SK-N-SH (cell line): ENCODE results near the gene TDRD12.
"Not testable (repeated sequence)": the region's sequence is repeated elsewhere in the genome, so short reads cannot be mapped to it uniquely, and the experiment has no call there.

ENCODE experiments used
- POLR2AphosphoS5 ChIP-seq: IDR thresholded peaks from 2 replicates; pipeline ENCODE4 v1.6.1; 2012; ENCODE audit warnings: low read depth, low read length
- TF ChIP-seq, protein P1 (sequence below): fragments of 200-600 bp; sonication (generic); IDR thresholded peaks from 2 replicates; pipeline ENCODE4 v1.6.1; 2017; ENCODE audit warnings: antibody characterized with exemption, mild to moderate bottlenecking, moderate library complexity

DNA sequence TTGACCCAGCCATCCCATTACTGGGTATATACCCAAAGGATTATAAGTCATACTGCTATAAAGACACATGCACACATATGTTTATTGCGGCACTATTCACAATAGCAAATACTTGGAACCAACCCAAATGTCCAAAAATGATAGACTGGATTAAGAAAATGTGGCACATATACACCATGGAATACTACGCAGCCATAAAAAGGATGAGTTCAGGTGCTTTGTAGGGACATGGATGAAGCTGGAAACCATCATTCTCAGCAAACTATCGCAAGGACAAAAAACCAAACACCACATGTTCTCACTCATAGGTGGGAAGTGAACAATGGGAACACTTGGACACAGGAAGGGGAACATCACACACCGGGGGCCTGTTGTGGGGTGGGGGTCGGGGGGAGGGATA lies 45.8 kb downstream of the TDRD12 start:
- not testable (repeated sequence) for TF ChIP-seq POLR2AphosphoS5
- TF ChIP-seq, protein P1, sequence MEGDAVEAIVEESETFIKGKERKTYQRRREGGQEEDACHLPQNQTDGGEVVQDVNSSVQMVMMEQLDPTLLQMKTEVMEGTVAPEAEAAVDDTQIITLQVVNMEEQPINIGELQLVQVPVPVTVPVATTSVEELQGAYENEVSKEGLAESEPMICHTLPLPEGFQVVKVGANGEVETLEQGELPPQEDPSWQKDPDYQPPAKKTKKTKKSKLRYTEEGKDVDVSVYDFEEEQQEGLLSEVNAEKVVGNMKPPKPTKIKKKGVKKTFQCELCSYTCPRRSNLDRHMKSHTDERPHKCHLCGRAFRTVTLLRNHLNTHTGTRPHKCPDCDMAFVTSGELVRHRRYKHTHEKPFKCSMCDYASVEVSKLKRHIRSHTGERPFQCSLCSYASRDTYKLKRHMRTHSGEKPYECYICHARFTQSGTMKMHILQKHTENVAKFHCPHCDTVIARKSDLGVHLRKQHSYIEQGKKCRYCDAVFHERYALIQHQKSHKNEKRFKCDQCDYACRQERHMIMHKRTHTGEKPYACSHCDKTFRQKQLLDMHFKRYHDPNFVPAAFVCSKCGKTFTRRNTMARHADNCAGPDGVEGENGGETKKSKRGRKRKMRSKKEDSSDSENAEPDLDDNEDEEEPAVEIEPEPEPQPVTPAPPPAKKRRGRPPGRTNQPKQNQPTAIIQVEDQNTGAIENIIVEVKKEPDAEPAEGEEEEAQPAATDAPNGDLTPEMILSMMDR: not testable (repeated sequence)
